GM19193 (cell line): Measurements from ENCODE around the gene LASP1NB.

Experiments used
- POLR2A ChIP-seq: IDR thresholded peaks from 4 replicates; pipeline ENCODE4 v1.6.1; 2011; ENCODE audit not compliant: insufficient read depth, insufficient read length; ENCODE audit errors: extremely low read depth

LASP1NB gene

GRCh38 chr17:38907930-38908675 is 17.3 kb upstream of the LASP1NB start:
- TF ChIP-seq POLR2A, result no peak

DNA sequence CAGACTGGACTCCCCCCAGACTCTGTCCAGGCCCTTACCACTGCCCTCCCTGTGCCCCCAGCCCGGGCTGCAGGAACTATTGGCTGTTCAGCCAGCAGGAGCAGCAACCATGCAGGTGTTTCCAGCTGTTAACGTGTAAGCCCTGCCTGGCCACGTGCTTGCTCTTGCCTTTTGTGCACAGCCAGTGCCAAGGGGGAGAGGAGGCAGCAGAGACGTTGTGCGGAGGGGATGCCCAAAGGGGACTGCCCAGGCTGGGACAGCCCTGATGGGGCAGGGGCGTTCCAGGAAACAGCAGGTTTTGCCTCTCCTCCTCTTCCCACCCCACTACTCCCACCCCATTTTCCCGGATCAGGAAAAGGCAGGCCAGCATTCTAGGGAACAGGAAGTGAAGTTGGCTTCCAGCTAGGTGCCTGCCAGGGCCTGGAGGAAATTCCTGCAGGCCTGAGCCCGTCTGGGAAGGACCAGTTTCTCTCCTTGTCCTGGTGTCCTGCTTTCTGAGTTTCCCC is 16.7 kb upstream of the LASP1NB start:
- TF ChIP-seq POLR2A, result no peak

GRCh38 chr17:38910325-38910724 is 15.1 kb upstream of the LASP1NB start:
- no peak for TF ChIP-seq POLR2A

DNA sequence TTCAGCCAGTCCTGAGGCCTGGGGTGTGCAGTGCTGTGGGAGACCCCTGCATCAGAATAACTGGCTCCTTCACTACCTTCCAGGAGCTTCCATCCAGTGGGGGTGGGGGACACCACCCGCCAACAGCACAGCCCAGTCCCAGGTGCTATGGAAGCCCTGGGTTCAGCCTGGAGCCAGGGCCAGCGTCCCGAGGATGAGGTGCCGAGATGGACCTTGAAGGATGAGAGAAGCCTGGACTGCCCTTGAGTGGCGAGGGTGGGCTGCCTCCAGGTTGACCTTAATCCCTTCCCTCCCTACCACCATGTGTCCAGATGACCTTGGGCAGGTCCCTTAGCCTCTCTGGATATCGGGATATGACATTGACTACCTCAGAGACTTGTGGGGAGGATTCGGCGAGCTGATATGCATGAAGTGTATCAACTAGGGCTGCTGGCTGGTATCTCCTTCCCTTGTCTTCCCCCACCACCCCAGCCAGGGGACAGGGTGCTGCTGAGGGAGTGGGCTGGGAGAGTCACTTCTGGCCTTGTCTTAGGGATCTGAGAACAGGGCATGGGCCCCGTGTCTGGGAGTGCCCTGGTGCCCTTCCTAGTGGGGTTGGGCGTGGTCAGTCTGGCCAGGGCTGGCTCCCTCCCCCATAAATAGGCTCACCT is 14.2 kb upstream of the LASP1NB start:
- TF ChIP-seq POLR2A, result no peak

DNA sequence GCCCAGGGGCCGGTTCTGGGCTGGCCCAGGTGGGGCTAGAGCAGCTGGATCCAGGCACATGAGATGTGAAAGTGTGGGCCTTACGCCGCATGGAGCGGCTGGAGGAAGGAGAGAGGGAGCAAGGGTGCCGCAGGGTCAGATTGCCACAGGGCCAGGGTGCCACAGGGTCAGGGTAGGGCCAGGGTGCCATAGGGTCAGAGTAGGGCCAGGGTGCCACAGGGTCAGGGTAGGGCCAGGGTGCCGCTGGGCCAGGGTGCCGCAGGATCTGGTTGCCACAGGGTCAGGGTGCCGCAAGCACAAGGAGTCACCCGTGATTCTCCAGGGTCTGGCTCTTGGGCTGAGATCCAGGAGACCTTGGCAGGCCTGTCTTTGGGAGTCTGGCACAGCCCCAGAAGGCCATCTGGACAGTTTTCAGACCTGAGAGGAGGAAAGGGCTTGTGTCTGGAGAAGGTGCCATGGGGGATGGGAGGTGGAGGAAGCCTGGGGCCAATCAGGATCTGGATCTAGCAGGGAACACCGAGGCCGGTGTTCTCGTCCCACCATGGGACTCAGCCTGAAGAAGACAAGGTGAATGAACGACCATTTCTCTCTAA is 13.1 kb upstream of the LASP1NB start:
- TF ChIP-seq POLR2A, result no peak

GRCh38 chr17:38914741-38915638 is 10.4 kb upstream of the LASP1NB start:
- TF ChIP-seq POLR2A, result no peak

GRCh38 chr17:38915639-38915995 is 9.8 kb upstream of the LASP1NB start:
- no peak for TF ChIP-seq POLR2A

- no peak for TF ChIP-seq POLR2A
Measured at GRCh38 chr17:38916771-38917170, 8.6 kb upstream of the LASP1NB start.

DNA sequence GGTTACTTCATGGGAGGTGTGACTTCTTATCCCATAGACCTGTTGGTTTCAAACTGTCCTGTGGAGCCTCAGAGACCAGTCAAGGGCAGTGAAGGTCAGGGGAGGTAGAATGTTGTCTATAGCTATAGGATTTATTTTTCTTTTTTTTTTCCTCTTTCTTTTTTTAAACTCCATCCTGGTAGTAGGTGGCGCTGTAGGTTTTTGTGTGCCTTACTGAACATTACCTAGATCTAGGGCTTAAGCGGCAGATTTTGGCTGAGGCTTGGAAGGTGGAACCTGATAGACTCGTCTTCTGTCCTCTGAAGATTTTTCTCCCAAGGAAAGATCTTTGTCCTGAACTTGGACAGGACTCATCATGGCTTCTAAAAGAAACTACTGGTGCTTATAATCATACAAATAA is 8.2 kb upstream of the LASP1NB start:
- TF ChIP-seq POLR2A, result no peak

DNA sequence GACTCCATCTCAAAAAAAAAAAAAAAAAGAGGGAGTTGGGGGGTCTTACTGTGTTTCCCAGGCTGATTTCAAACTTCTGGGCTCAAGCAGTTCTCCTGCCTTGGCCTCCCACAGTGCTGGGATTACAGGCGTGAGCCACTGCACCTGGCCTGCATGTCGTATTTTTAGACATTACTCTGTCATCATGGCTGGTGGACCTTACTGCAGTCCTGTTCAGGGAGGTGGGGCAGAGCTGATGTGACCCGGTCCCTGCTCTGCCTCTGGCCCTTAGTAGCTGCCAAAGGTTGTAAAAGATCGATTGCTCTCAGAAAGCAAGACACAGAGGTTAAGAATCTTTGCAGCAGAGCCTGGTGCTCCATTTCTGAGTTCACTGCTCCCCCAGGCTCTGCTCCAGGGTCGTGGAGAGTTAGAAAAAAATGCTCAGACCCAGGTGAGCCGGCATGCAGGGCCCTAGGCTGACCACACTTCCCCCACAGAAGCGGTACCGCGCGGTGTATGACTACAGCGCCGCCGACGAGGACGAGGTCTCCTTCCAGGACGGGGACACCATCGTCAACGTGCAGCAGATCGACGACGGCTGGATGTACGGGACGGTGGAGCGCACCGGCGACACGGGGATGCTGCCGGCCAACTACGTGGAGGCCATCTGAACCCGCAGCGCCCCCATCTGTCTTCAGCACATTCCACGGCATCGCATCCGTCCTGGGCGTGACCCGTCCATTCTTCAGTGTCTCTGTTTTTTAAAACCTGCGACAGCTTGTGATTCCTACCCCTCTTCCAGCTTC is 7.1 kb upstream of the LASP1NB start:
- no peak for TF ChIP-seq POLR2A

DNA sequence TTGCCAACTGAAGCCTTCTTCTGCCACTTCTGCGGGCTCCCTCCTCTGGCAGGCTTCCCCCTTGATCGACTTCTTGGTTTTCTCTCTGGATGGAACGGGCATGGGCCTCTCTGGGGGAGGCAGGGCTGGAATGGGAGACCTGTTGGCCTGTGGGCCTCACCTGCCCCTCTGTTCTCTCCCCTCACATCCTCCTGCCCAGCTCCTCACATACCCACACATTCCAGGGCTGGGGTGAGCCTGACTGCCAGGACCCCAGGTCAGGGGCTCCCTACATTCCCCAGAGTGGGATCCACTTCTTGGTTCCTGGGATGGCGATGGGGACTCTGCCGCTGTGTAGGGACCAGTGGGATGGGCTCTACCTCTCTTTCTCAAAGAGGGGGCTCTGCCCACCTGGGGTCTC is 6.5 kb upstream of the LASP1NB start:
- no peak for TF ChIP-seq POLR2A

- TF ChIP-seq POLR2A, result no peak
Measured at GRCh38 chr17:38919316-38920078, 5.9 kb upstream of the LASP1NB start.
